ENCODE results near the gene DEFB119.

Gene DEFB119

GRCh38 chr20:31363295-31363694 lies 27.1 kb downstream of the DEFB119 start:
- Histone ChIP-seq H3K4ac (ENCODE audit: low read depth in 1 of 2, low read length in 2 of 2) (no peak overlapping the region), H3K14ac (ENCODE audit: low read length in 2 of 2) (no peak overlapping the region), H3K9ac (ENCODE audit: low read length) (no peak overlapping the region), H4K91ac (ENCODE audit: low read length) (no peak overlapping the region), H3K18ac (ENCODE audit: low read depth in 1 of 2, low read length in 2 of 2) (no peak overlapping the region), H3K27me3 (ENCODE audit: control insufficient read depth in 1 of 2, insufficient read depth in 1 of 2, low read length in 2 of 2) (no peaks in the 10 kb centered on the region), H3K4me2 (ENCODE audit: low read length, poor library complexity, severe bottlenecking) (no peak overlapping the region), H3K4me3 (ENCODE audit: insufficient read depth in 1 of 2, low read depth in 1 of 2, low read length in 2 of 2) (no peak overlapping the region), H3K27ac (ENCODE audit: low read length, poor library complexity, severe bottlenecking) (no peak overlapping the region), H2BK15ac (ENCODE audit: low read depth, poor library complexity, severe bottlenecking) (no peak overlapping the region), H3K23ac (ENCODE audit: low read length in 2 of 2) (no peak overlapping the region), H3K79me1 (replicated peaks; ENCODE audit: low read length, poor library complexity, severe bottlenecking) (no peaks in the 10 kb centered on the region), H2BK5ac (ENCODE audit: low read depth, low read length, poor library complexity, severe bottlenecking) (no peak overlapping the region), H2BK12ac (ENCODE audit: low read length in 2 of 2) (no peak overlapping the region), H2AK5ac (ENCODE audit: low read length, severe bottlenecking) (no peak overlapping the region), H4K8ac (ENCODE audit: low read length) (no peak overlapping the region), H2BK120ac (ENCODE audit: low read depth, low read length) (no peak overlapping the region), H3K4me1 (ENCODE audit: control insufficient read depth, insufficient read depth, low read depth, low read length) (no peaks in the 10 kb centered on the region), H3K36me3 (ENCODE audit: control insufficient read depth in 1 of 2, insufficient read depth in 2 of 2, low read depth in 1 of 2, low read length in 2 of 2) (no peaks in the 10 kb centered on the region), H2AFZ (ENCODE audit: low read depth, low read length) (no peak overlapping the region), H3K9me3 (ENCODE audit: control insufficient read depth, low read length) (no peaks in the 10 kb centered on the region)
- WGBS, result no CpG with 5 or more reads among the region's 4 CpGs
- no peak for DNase-seq

- no peak overlapping the region for H3K23ac ChIP-seq (ENCODE audit: low read length in 2 of 2)
- no peak overlapping the region for H2BK5ac ChIP-seq (ENCODE audit: low read depth, low read length, poor library complexity, severe bottlenecking)
- H3K4me1 ChIP-seq (ENCODE audit: control insufficient read depth, insufficient read depth, low read depth, low read length), result no peaks in the 10 kb centered on the region
- no peak overlapping the region for H3K27ac ChIP-seq (ENCODE audit: low read length, poor library complexity, severe bottlenecking)
- no peak for DNase-seq
- no peak overlapping the region for H3K4me2 ChIP-seq (ENCODE audit: low read length, poor library complexity, severe bottlenecking)
- no peak overlapping the region for H2AK5ac ChIP-seq (ENCODE audit: low read length, severe bottlenecking)
- H3K27me3 ChIP-seq (ENCODE audit: control insufficient read depth in 1 of 2, insufficient read depth in 1 of 2, low read length in 2 of 2), result no peaks in the 10 kb centered on the region
- no peak overlapping the region for H3K9ac ChIP-seq (ENCODE audit: low read length)
- H4K91ac ChIP-seq (ENCODE audit: low read length), result no peak overlapping the region
- no peak overlapping the region for H2AFZ ChIP-seq (ENCODE audit: low read depth, low read length)
- no peaks in the 10 kb centered on the region for H3K9me3 ChIP-seq (ENCODE audit: control insufficient read depth, low read length)
- no peak overlapping the region for H3K14ac ChIP-seq (ENCODE audit: low read length in 2 of 2)
- no peak overlapping the region for H2BK15ac ChIP-seq (ENCODE audit: low read depth, poor library complexity, severe bottlenecking)
- H4K8ac ChIP-seq (ENCODE audit: low read length), result no peak overlapping the region
- H3K36me3 ChIP-seq (ENCODE audit: control insufficient read depth in 1 of 2, insufficient read depth in 2 of 2, low read depth in 1 of 2, low read length in 2 of 2), result no peaks in the 10 kb centered on the region
- H3K79me1 ChIP-seq (replicated peaks; ENCODE audit: low read length, poor library complexity, severe bottlenecking), result no peaks in the 10 kb centered on the region
- no peak overlapping the region for H3K18ac ChIP-seq (ENCODE audit: low read depth in 1 of 2, low read length in 2 of 2)
- 38% methylated on average over 1 of the region's 1 CpG for WGBS
- H2BK120ac ChIP-seq (ENCODE audit: low read depth, low read length), result no peak overlapping the region
- no peak overlapping the region for H3K4me3 ChIP-seq (ENCODE audit: insufficient read depth in 1 of 2, low read depth in 1 of 2, low read length in 2 of 2)
- no peak overlapping the region for H2BK12ac ChIP-seq (ENCODE audit: low read length in 2 of 2)
- no peak overlapping the region for H3K4ac ChIP-seq (ENCODE audit: low read depth in 1 of 2, low read length in 2 of 2)
Measured at GRCh38 chr20:31355981-31356380, 34.4 kb downstream of the DEFB119 start.

- Histone ChIP-seq H3K4ac (ENCODE audit: low read depth in 1 of 2, low read length in 2 of 2) (no peak overlapping the region), H2AFZ (ENCODE audit: low read depth, low read length) (no peak overlapping the region), H3K36me3 (ENCODE audit: control insufficient read depth in 1 of 2, insufficient read depth in 2 of 2, low read depth in 1 of 2, low read length in 2 of 2) (no peaks in the 10 kb centered on the region), H3K18ac (ENCODE audit: low read depth in 1 of 2, low read length in 2 of 2) (no peak overlapping the region), H2BK15ac (ENCODE audit: low read depth, poor library complexity, severe bottlenecking) (no peak overlapping the region), H3K9me3 (ENCODE audit: control insufficient read depth, low read length) (no peaks in the 10 kb centered on the region), H3K27me3 (ENCODE audit: control insufficient read depth in 1 of 2, insufficient read depth in 1 of 2, low read length in 2 of 2) (no peaks in the 10 kb centered on the region), H3K79me1 (replicated peaks; ENCODE audit: low read length, poor library complexity, severe bottlenecking) (no peaks in the 10 kb centered on the region), H2BK12ac (ENCODE audit: low read length in 2 of 2) (no peak overlapping the region), H3K4me3 (ENCODE audit: insufficient read depth in 1 of 2, low read depth in 1 of 2, low read length in 2 of 2) (no peak overlapping the region), H4K8ac (ENCODE audit: low read length) (no peak overlapping the region), H3K4me2 (ENCODE audit: low read length, poor library complexity, severe bottlenecking) (no peak overlapping the region), H2BK5ac (ENCODE audit: low read depth, low read length, poor library complexity, severe bottlenecking) (no peak overlapping the region), H4K91ac (ENCODE audit: low read length) (no peak overlapping the region), H3K14ac (ENCODE audit: low read length in 2 of 2) (no peak overlapping the region), H3K4me1 (ENCODE audit: control insufficient read depth, insufficient read depth, low read depth, low read length) (no peaks in the 10 kb centered on the region), H3K27ac (ENCODE audit: low read length, poor library complexity, severe bottlenecking) (no peak overlapping the region), H3K9ac (ENCODE audit: low read length) (no peak overlapping the region), H3K23ac (ENCODE audit: low read length in 2 of 2) (no peak overlapping the region), H2BK120ac (ENCODE audit: low read depth, low read length) (no peak overlapping the region), H2AK5ac (ENCODE audit: low read length, severe bottlenecking) (no peak overlapping the region)
- DNase-seq, result no peak
Measured at GRCh38 chr20:31341470-31341869, 48.9 kb downstream of the DEFB119 start.

GRCh38 chr20:31330893-31331292 lies 59.5 kb downstream of the DEFB119 start:
- no peak overlapping the region for H2AK5ac ChIP-seq (ENCODE audit: low read length, severe bottlenecking)
- no peak overlapping the region for H3K9ac ChIP-seq (ENCODE audit: low read length)
- no peak overlapping the region for H2BK120ac ChIP-seq (ENCODE audit: low read depth, low read length)
- no peak overlapping the region for H2BK15ac ChIP-seq (ENCODE audit: low read depth, poor library complexity, severe bottlenecking)
- no peak for DNase-seq
- no peak overlapping the region for H3K4me2 ChIP-seq (ENCODE audit: low read length, poor library complexity, severe bottlenecking)
- no peak overlapping the region for H3K14ac ChIP-seq (ENCODE audit: low read length in 2 of 2)
- no peak overlapping the region for H4K8ac ChIP-seq (ENCODE audit: low read length)
- no peak overlapping the region for H3K23ac ChIP-seq (ENCODE audit: low read length in 2 of 2)
- H2BK12ac ChIP-seq (ENCODE audit: low read length in 2 of 2), result no peak overlapping the region
- H3K9me3 ChIP-seq (ENCODE audit: control insufficient read depth, low read length), result peaks cover 6% of the 10 kb centered on the region
- H3K4ac ChIP-seq (ENCODE audit: low read depth in 1 of 2, low read length in 2 of 2), result no peak overlapping the region
- H3K18ac ChIP-seq (ENCODE audit: low read depth in 1 of 2, low read length in 2 of 2), result no peak overlapping the region
- no peaks in the 10 kb centered on the region for H3K36me3 ChIP-seq (ENCODE audit: control insufficient read depth in 1 of 2, insufficient read depth in 2 of 2, low read depth in 1 of 2, low read length in 2 of 2)
- no peaks in the 10 kb centered on the region for H3K4me1 ChIP-seq (ENCODE audit: control insufficient read depth, insufficient read depth, low read depth, low read length)
- no peak overlapping the region for H2BK5ac ChIP-seq (ENCODE audit: low read depth, low read length, poor library complexity, severe bottlenecking)
- no peaks in the 10 kb centered on the region for H3K27me3 ChIP-seq (ENCODE audit: control insufficient read depth in 1 of 2, insufficient read depth in 1 of 2, low read length in 2 of 2)
- no peaks in the 10 kb centered on the region for H3K79me1 ChIP-seq (replicated peaks; ENCODE audit: low read length, poor library complexity, severe bottlenecking)
- no peak overlapping the region for H4K91ac ChIP-seq (ENCODE audit: low read length)
- H2AFZ ChIP-seq (ENCODE audit: low read depth, low read length), result no peak overlapping the region
- H3K27ac ChIP-seq (ENCODE audit: low read length, poor library complexity, severe bottlenecking), result no peak overlapping the region
- H3K4me3 ChIP-seq (ENCODE audit: insufficient read depth in 1 of 2, low read depth in 1 of 2, low read length in 2 of 2), result no peak overlapping the region
